ENCODE data around the gene PRPSAP2.

DNA sequence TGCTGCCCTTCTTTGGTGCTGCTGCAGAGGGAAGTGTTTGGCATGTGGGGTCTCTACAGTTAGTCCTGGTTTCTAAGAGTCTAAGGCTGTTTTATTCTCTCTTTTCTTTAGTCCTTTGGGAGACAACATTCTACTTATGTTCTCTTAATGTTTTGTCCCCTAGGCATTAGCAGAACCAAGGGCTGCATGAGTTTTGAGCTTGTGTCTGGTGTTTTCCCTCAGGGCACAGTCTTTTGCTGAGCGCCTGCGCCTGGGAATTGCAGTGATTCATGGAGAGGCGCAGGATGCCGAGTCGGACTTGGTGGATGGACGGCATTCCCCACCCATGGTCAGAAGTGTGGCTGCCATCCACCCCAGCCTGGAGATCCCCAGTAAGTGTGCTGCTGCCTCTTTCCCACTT lies 53.0 kb downstream of the PRPSAP2 start:
- TF ChIP-seq POLR2A (IDR thresholded peaks at IDR 0.05) = no peak
- no peak for TF ChIP-seq POLR2AphosphoS5 (IDR thresholded peaks at IDR 0.05; ENCODE audit: insufficient read depth in 1 of 2, low read depth in 1 of 2)
- TF ChIP-seq, protein P1, sequence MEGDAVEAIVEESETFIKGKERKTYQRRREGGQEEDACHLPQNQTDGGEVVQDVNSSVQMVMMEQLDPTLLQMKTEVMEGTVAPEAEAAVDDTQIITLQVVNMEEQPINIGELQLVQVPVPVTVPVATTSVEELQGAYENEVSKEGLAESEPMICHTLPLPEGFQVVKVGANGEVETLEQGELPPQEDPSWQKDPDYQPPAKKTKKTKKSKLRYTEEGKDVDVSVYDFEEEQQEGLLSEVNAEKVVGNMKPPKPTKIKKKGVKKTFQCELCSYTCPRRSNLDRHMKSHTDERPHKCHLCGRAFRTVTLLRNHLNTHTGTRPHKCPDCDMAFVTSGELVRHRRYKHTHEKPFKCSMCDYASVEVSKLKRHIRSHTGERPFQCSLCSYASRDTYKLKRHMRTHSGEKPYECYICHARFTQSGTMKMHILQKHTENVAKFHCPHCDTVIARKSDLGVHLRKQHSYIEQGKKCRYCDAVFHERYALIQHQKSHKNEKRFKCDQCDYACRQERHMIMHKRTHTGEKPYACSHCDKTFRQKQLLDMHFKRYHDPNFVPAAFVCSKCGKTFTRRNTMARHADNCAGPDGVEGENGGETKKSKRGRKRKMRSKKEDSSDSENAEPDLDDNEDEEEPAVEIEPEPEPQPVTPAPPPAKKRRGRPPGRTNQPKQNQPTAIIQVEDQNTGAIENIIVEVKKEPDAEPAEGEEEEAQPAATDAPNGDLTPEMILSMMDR (IDR thresholded peaks at IDR 0.05) = no peak

All from vagina (tissue), 2 donors.